Testis (tissue), 3 donors: ENCODE data around the gene ATXN7L1. TPM values are rescaled to one million over a fixed set of nuclear protein-coding genes. Genes with fewer than 3 reads are reported as not detected.

Experiments
- DNase-seq: peaks from one replicate; pipeline ENCODE4 v3.0.0-alpha.2; 2019
- H3K27ac ChIP-seq, 2 donors: fragments of 200-600 bp; sonication (generic); one replicate each; pipeline ENCODE4 v1.5.1; 2019
- H3K27me3 ChIP-seq: fragments of 200-600 bp; sonication (generic); one replicate; pipeline ENCODE4 v1.5.1; 2019
- H3K36me3 ChIP-seq: fragments of 200-600 bp; sonication (generic); one replicate; pipeline ENCODE4 v1.5.1; 2017; ENCODE audit warnings: low read depth; ENCODE audit errors: missing control alignments
- H3K4me1 ChIP-seq: fragments of 200-600 bp; sonication (generic); one replicate; pipeline ENCODE4 v1.5.1; 2019
- H3K4me3 ChIP-seq, 2 donors: fragments of 200-600 bp; sonication (generic); one replicate each; pipeline ENCODE4 v1.5.1; 2017 to 2019
- H3K9me3 ChIP-seq: fragments of 200-600 bp; sonication (generic); one replicate; pipeline ENCODE4 v1.5.1; 2017
- CTCF ChIP-seq, 3 experiments: fragments of 450-650 bp in 2 of 3; fragments of 200-600 bp in 1 of 3; sonication (generic) in 1 of 3; IDR thresholded peaks; one replicate each; pipeline ENCODE4 v1.5.1; 2016 to 2019; ENCODE audit warnings: antibody characterized with exemption in 3 of 3, mild to moderate bottlenecking in 2 of 3, moderate library complexity in 1 of 3
- POLR2A ChIP-seq: fragments of 450-650 bp; IDR thresholded peaks from one replicate; pipeline ENCODE4 v1.6.1; 2017; ENCODE audit warnings: antibody characterized with exemption, mild to moderate bottlenecking, moderate library complexity
- WGBS, 2 donors: methylation state at CpG; one replicate each; pipeline ENCODE4 v1.1.5; 2018; 5-methylcytosine and 5-hydroxymethylcytosine counted together
- intact Hi-C: fragments of 100-400 bp; cut with DNase I; formaldehyde crosslinking; loops from one replicate; pipeline ENCODE4 v1.15.1; 2023; ENCODE audit warnings: low total_unique reads
- polyA plus RNA-seq: library from polyadenylated mRNA; stranded (reverse); fragments of 350-450 nt; fragmentation: Illumina TruSeq; extraction: RNeasy Lipid Tissue Mini Kit (QIAGEN cat#74804); gene quantifications from one replicate; pipeline ENCODE4 v1.2.3, GENCODE V29; 2014; ENCODE audit warnings: low read depth, low replicate concordance; ENCODE audit not compliant: insufficient read depth
- total RNA-seq, 2 donors: library from RNA; depleted of rRNA; stranded (reverse); fragments of >200 nt; gene quantifications; one replicate each; pipeline ENCODE4 v1.2.3, GENCODE V29; 2016

ATXN7L1 gene
- total and polyA plus RNA-seq, 3 donors from 2014 or later, result 35.7 to 61.7 (median 35.9) TPM

- H3K27me3 ChIP-seq, result no peaks in the 10 kb centered on the region
- H3K27ac ChIP-seq, result no peak overlapping the region
- no peaks in the 10 kb centered on the region for H3K9me3 ChIP-seq
- no peaks in the 10 kb centered on the region for H3K36me3 ChIP-seq
- 88 to 100% methylated on average over 1 of the region's 1 CpG for WGBS, 2 donors
- H3K4me1 ChIP-seq, result no peaks in the 10 kb centered on the region
- DNase-seq, result no peak
- no peak overlapping the region for H3K4me3 ChIP-seq
- TF ChIP-seq CTCF (IDR thresholded peaks at IDR 0.05), result no peak
- TF ChIP-seq POLR2A, result no peak
- intact Hi-C loops, result no loop called here
Measured at GRCh38 chr7:105825371-105825770, 51.0 kb downstream of the ATXN7L1 start.

DNA sequence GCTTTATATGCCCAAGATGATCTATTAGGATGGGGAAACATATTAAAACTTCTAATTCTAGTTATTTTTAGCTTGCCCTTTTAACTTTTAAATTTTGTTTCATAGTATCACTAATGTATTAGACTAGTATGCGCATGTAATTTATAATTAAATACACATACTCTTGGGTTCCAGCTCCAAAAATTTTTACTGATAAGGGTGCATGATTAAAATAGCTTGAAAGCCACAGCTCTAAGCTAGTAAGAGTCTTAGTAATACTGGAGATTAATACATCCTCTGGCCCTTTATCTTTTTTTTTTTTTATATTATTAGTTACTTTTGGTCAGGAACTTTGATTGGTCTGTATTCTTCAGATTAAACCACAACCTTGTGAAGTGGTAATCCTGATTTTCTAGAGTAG lies 53.6 kb downstream of the ATXN7L1 start:
- Histone ChIP-seq H3K27me3 (no peaks in the 10 kb centered on the region), H3K9me3 (no peaks in the 10 kb centered on the region), H3K4me1 (no peaks in the 10 kb centered on the region), H3K4me3 (no peak overlapping the region), H3K27ac (no peak overlapping the region), H3K36me3 (no peaks in the 10 kb centered on the region)
- 74 to 78% methylated on average over 1 of the region's 1 CpG for WGBS, 2 donors
- no peak for DNase-seq
- intact Hi-C loops, result no loop called here
- TF ChIP-seq CTCF (IDR thresholded peaks at IDR 0.05), result no peak
- TF ChIP-seq POLR2A, result no peak

DNA sequence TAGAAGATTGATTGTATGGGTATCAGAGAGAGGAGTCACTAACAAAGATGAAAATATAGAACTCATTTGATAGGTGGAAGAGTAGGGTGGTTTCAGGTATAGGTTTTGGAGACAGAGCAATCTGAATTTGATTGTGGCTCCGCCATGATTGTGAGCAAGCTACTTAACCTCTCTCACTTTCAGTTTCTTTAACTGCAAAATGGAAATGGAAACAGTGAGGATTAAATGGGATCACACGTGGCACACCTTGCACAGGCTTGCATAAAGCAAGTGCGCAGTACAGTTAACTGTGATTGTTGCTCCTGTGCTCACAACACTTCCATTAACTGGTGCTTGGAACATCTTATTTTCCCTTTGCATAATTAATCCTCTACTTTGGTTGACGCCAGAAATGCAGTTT lies 54.9 kb downstream of the ATXN7L1 start:
- no peaks in the 10 kb centered on the region for H3K27me3 ChIP-seq
- H3K9me3 ChIP-seq, result no peaks in the 10 kb centered on the region
- no peak for DNase-seq
- H3K4me1 ChIP-seq, result no peaks in the 10 kb centered on the region
- TF ChIP-seq POLR2A, result no peak
- no peak for TF ChIP-seq CTCF (IDR thresholded peaks at IDR 0.05)
- no peak overlapping the region for H3K4me3 ChIP-seq
- WGBS, 2 donors, result 94 to 98% methylated on average over 4 of the region's 4 CpGs
- intact Hi-C loops, result no loop called here
- H3K27ac ChIP-seq, result no peak overlapping the region
- H3K36me3 ChIP-seq, result no peaks in the 10 kb centered on the region

GRCh38 chr7:105820363-105821066 lies 55.9 kb downstream of the ATXN7L1 start:
- intact Hi-C loops, result no loop called here
- no peak overlapping the region for H3K4me3 ChIP-seq
- no peak overlapping the region for H3K27ac ChIP-seq
- 90 to 92% methylated on average over 5 of the region's 5 CpGs for WGBS, 2 donors
- no peaks in the 10 kb centered on the region for H3K9me3 ChIP-seq
- H3K27me3 ChIP-seq, result no peaks in the 10 kb centered on the region
- no peak for DNase-seq
- H3K36me3 ChIP-seq, result no peaks in the 10 kb centered on the region
- H3K4me1 ChIP-seq, result peaks cover 2% of the 10 kb centered on the region
- TF ChIP-seq CTCF (IDR thresholded peaks at IDR 0.05) (no peak), POLR2A (no peak)

GRCh38 chr7:105819559-105819958 lies 56.8 kb downstream of the ATXN7L1 start:
- Histone ChIP-seq H3K27ac (no peak overlapping the region), H3K4me3 (peak overlapping the region; percentile 25 to 33), H3K27me3 (no peaks in the 10 kb centered on the region), H3K36me3 (no peaks in the 10 kb centered on the region), H3K9me3 (no peaks in the 10 kb centered on the region), H3K4me1 (peaks cover 12% of the 10 kb centered on the region)
- intact Hi-C loops, result no loop called here
- 68 to 70% methylated on average over 13 to 18 of the region's 18 CpGs for WGBS, 2 donors
- TF ChIP-seq POLR2A (no peak), CTCF (IDR thresholded peaks at IDR 0.05) (no peak)
- peak; percentile 30 for DNase-seq
